Stimulated activated CD8-positive, alpha-beta memory T cell treated with anti-CD3 and anti-CD28 coated beads, Interleukin-12 subunit alpha, Interleukin-12 subunit beta, amount 100 ng/mL, for 1 hour (primary cell): ENCODE data around the gene GNL3L.
"Not testable (repeated sequence)": the region's sequence is repeated elsewhere in the genome, so short reads cannot be mapped to it uniquely, and the experiment has no call there.

ENCODE experiments used
- DNase-seq: peaks from one replicate; pipeline ENCODE4 v3.0.0-alpha.2; 2020; ENCODE audit warnings: low read depth

The GNL3L gene, protein sequence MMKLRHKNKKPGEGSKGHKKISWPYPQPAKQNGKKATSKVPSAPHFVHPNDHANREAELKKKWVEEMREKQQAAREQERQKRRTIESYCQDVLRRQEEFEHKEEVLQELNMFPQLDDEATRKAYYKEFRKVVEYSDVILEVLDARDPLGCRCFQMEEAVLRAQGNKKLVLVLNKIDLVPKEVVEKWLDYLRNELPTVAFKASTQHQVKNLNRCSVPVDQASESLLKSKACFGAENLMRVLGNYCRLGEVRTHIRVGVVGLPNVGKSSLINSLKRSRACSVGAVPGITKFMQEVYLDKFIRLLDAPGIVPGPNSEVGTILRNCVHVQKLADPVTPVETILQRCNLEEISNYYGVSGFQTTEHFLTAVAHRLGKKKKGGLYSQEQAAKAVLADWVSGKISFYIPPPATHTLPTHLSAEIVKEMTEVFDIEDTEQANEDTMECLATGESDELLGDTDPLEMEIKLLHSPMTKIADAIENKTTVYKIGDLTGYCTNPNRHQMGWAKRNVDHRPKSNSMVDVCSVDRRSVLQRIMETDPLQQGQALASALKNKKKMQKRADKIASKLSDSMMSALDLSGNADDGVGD

GRCh38 chrX:54529552-54530356 lies at the start of gene GNL3L:
TSS of gene GNL3L (plus strand) at chrX:54530219. CDS start at chrX:54532567, 2,348 bp downstream.
- DNase-seq, result peak; percentile 62

- DNase-seq, result no peak
These were observed 47.0 kb upstream of the GNL3L start for GRCh38 chrX:54482839-54483593.

- DNase-seq, result no peak
These were observed 46.1 kb upstream of the GNL3L start for GRCh38 chrX:54483946-54484345.

GRCh38 chrX:54484666-54485065 lies 45.4 kb upstream of the GNL3L start:
- DNase-seq, result no peak

GRCh38 chrX:54489819-54490218 lies 40.2 kb upstream of the GNL3L start:
- not testable (repeated sequence) for DNase-seq

GRCh38 chrX:54492340-54492739 lies 37.7 kb upstream of the GNL3L start:
- no peak for DNase-seq

- DNase-seq, result no peak
These were observed 35.6 kb upstream of the GNL3L start for GRCh38 chrX:54494166-54494988.

DNA sequence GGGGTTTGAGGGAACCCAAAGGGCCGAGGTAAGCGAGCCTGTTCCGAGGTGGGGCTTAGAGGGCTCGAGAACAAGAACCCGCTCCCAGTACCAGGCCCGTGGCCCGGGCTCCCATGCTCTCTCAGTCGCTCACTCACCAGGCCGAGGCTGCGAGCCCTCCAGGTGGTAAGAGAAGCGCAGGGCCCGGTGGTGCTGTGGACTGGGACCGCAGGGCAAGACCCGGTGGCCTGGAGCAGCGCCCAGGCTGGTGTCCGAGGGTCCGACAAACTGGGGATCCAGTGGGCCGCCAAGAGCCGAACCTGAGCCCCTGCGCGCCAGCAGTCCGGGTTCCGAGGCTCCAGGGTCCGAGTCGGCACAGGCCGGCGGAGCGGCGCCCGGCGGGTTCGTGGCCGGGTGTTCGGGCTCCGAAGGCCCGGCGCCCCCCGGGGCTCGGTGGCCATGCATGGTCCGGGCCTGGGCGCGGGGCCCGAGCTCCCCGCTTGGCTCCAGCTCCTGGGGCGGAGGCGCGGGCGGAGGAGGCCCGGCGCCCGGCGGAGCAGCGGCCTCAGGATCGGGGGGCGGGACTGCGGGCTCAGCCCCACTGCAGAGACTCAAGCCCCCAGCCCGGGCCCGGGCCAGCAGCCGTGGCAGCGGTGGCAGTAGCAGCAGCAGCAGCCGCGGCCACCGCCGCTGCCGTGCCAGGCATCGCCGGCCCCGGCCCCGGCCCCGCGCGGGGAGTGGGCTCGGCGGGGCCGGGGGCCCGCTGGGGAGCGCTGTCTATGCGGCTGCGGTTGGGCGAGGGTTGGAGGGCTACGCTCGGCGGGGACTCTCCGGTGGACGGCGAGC lies 34.8 kb upstream of the GNL3L start:
- no peak for DNase-seq

DNA sequence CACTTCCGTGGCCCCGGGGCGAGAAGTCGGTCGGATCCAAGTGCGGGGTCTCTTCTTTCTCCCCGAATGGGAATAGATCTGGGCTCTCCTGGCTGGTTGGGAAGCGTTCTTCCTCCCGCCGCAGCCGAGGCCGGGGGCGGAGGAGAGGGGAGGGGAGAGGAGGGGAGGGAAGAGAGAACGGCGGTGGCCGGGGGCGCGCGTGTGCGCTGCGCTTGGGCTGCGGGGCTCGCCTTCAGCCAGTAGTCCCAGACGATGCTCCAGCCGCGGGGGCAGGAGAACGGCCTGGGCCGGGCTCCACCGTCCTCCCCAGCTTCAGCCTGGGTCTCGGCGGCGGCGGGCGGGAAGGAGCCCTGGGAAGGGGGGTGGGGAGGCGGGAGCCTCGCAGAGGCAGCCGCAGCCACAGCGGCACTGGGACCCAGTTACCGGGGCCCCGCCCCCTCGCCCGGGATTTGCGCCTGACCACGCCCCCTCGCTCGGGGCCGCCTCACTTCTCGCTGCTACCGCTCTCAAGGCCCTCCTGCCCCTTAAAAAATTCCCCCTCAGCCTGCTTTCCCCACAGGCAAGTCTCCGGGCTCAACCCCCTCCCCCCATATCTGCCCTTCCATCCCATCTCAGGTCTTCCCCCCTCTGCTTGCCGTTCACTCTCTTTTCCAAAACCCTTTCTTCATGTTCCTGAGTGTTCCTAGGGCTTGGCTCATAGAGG lies 34.1 kb upstream of the GNL3L start, which contains the start of gene FGD1:
Gene FGD1 (minus strand): TSS at position 421 of the 703 bp plus-strand sequence. CDS start 802 bp downstream, outside the sequence.
- DNase-seq, result peak; percentile 13

DNA sequence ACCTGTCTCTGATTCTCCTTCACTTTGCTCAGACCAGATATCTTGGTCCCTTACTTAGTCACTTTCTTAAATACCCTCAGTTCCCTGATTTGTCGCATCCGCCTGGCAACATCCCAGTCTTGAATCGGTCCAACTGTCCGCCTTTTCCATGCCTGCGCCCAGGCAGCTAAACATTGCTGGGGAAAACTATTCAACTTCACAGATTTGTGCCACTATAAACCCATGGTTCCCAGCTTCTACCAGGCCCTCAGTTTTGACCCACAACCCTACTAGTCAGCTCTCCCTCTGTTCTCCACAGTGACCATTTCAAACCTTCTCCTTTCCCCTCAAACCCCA lies 33.5 kb upstream of the GNL3L start:
- no peak for DNase-seq

GRCh38 chrX:54496936-54497335 lies 33.1 kb upstream of the GNL3L start:
- no peak for DNase-seq

- no peak for DNase-seq
These were observed 20.6 kb upstream of the GNL3L start for GRCh38 chrX:54509400-54509799.

- DNase-seq, result no peak
These were observed 868 bp upstream of the GNL3L start for GRCh38 chrX:54529151-54529550.

- no peak for DNase-seq
These were observed 410 bp downstream of the GNL3L start for GRCh38 chrX:54530357-54530900.

GRCh38 chrX:54534271-54534670 lies 4.3 kb downstream of the GNL3L start:
- no peak for DNase-seq

GRCh38 chrX:54540289-54540688 lies 10.3 kb downstream of the GNL3L start:
- no peak for DNase-seq

GRCh38 chrX:54542239-54542638 lies 12.2 kb downstream of the GNL3L start:
- DNase-seq, result not testable (repeated sequence)

DNA sequence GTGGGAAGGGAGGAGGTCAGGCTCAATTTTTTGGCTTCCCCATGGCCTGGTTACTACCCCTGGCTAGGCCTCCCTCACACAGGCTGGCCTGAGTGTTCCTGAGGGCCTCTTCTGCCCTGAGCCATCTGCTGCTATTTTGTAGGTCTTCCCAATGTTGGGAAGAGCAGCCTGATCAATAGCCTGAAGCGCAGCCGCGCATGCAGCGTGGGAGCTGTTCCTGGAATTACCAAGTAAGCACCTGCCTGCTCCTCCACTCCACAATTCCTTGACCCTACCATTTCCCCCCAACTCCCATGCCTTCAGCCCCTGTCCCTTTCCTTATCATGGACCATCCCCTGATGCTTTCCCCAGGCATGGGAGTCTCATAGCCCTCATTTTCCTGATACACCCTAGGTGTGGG lies 20.8 kb downstream of the GNL3L start:
- no peak for DNase-seq

GRCh38 chrX:54551801-54552200 lies 21.8 kb downstream of the GNL3L start:
- no peak for DNase-seq
